ENCODE measurements around the gene TDRD12.

The TDRD12 gene

GRCh38 chr19:32789429-32789828 lies 69.9 kb downstream of the TDRD12 start:
- Histone ChIP-seq H3K9ac (no peak overlapping the region), H4K20me1 (ENCODE audit: insufficient read depth) (no peaks in the 10 kb centered on the region), H3K27ac (no peak overlapping the region), H3K4me3 (IDR thresholded peaks at IDR 0.05; ENCODE audit: insufficient read depth, low read depth, low read length) (no peak overlapping the region), H2AFZ (ENCODE audit: low read depth) (no peak overlapping the region), H3K79me2 (ENCODE audit: insufficient read depth, low read depth) (no peaks in the 10 kb centered on the region), H3K4me2 (no peak overlapping the region), H3K27me3 (ENCODE audit: insufficient read depth, low read depth) (no peaks in the 10 kb centered on the region), H3K4me1 (ENCODE audit: low read depth, poor library complexity, severe bottlenecking) (no peaks in the 10 kb centered on the region), H3K36me3 (ENCODE audit: insufficient read depth) (no peaks in the 10 kb centered on the region)
- TF ChIP-seq, protein P1, sequence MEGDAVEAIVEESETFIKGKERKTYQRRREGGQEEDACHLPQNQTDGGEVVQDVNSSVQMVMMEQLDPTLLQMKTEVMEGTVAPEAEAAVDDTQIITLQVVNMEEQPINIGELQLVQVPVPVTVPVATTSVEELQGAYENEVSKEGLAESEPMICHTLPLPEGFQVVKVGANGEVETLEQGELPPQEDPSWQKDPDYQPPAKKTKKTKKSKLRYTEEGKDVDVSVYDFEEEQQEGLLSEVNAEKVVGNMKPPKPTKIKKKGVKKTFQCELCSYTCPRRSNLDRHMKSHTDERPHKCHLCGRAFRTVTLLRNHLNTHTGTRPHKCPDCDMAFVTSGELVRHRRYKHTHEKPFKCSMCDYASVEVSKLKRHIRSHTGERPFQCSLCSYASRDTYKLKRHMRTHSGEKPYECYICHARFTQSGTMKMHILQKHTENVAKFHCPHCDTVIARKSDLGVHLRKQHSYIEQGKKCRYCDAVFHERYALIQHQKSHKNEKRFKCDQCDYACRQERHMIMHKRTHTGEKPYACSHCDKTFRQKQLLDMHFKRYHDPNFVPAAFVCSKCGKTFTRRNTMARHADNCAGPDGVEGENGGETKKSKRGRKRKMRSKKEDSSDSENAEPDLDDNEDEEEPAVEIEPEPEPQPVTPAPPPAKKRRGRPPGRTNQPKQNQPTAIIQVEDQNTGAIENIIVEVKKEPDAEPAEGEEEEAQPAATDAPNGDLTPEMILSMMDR (conservative IDR thresholded peaks at IDR 0.05; ENCODE audit: low read depth, low read length): no peak

DNA sequence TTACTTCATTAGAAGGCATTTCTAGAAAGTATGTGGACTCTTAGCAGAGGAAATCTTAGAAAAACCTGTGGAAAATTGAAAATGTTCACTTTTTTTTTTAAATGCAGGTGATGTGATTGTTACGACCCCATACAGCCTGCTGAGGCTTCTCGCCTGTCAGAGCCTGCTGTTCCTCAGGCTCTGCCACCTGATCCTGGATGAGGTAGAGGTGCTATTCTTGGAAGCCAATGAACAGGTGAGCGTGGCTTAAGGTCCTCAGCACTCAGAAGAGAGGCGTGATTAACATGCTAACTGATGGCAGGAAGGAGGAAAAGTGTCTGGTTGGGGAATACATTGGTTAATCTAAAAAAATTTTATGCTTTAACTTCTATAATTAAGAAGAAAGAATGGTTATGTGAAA lies 78.6 kb downstream of the TDRD12 start:
- Histone ChIP-seq H3K9ac (no peak overlapping the region), H3K4me2 (no peak overlapping the region), H3K36me3 (ENCODE audit: insufficient read depth) (no peaks in the 10 kb centered on the region), H2AFZ (ENCODE audit: low read depth) (no peak overlapping the region), H3K27ac (no peak overlapping the region), H3K27me3 (ENCODE audit: insufficient read depth, low read depth) (no peaks in the 10 kb centered on the region), H3K4me3 (IDR thresholded peaks at IDR 0.05; ENCODE audit: insufficient read depth, low read depth, low read length) (no peak overlapping the region), H4K20me1 (ENCODE audit: insufficient read depth) (no peaks in the 10 kb centered on the region), H3K4me1 (ENCODE audit: low read depth, poor library complexity, severe bottlenecking) (no peaks in the 10 kb centered on the region), H3K79me2 (ENCODE audit: insufficient read depth, low read depth) (no peaks in the 10 kb centered on the region)
- TF ChIP-seq, protein P1 (conservative IDR thresholded peaks at IDR 0.05; ENCODE audit: low read depth, low read length): no peak

DNA sequence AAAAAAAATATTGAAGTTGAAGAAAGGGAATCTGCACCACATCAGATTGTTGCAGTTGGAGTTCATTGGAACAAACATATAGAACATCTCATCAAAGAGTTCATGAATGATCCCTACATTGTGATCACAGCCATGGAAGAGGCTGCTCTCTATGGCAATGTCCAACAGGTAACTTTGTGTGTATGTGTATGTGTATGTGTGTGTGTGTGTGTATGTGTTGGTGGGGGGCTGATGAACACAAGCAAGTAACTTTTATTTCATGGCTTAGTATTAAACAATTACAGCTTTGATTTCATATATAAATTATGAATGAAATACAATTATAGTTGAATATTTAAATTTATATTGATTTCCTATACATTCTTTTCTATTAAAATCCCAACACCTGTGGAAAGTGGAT lies 80.6 kb downstream of the TDRD12 start:
- Histone ChIP-seq H3K4me1 (ENCODE audit: low read depth, poor library complexity, severe bottlenecking) (no peaks in the 10 kb centered on the region), H3K4me3 (IDR thresholded peaks at IDR 0.05; ENCODE audit: insufficient read depth, low read depth, low read length) (no peak overlapping the region), H3K79me2 (ENCODE audit: insufficient read depth, low read depth) (no peaks in the 10 kb centered on the region)

DNA sequence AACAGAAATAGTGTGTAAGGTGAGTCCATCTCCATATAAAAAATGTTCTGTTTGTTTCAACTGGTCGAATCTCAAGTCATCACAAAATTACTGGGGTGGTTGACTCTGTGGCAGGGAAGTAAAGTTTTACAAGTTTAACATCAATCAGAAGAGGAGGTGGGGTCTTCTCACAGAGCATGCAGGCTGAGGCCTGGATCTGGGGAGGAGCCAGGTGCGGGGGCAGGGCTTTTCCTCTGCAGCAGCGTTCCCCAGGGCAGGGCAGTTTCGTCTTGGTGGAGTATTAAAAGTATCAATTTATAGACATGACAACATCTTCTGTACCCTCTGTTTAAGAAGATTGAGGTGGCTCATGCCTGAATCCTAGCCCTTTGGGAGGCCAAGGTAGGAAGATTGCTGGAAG lies 81.2 kb downstream of the TDRD12 start:
- Histone ChIP-seq H3K4me3 (IDR thresholded peaks at IDR 0.05; ENCODE audit: insufficient read depth, low read depth, low read length) (no peak overlapping the region), H3K36me3 (ENCODE audit: insufficient read depth) (no peaks in the 10 kb centered on the region), H3K79me2 (ENCODE audit: insufficient read depth, low read depth) (no peaks in the 10 kb centered on the region), H2AFZ (ENCODE audit: low read depth) (no peak overlapping the region), H3K9ac (no peak overlapping the region), H3K4me1 (ENCODE audit: low read depth, poor library complexity, severe bottlenecking) (no peaks in the 10 kb centered on the region), H4K20me1 (ENCODE audit: insufficient read depth) (no peaks in the 10 kb centered on the region), H3K4me2 (no peak overlapping the region), H3K27ac (no peak overlapping the region), H3K27me3 (ENCODE audit: insufficient read depth, low read depth) (no peaks in the 10 kb centered on the region)
- TF ChIP-seq, protein P1 (conservative IDR thresholded peaks at IDR 0.05; ENCODE audit: low read depth, low read length): no peak

More for the DNA sequence above, 80.6 kb downstream of the TDRD12 start:
- no peaks in the 10 kb centered on the region for H3K36me3 ChIP-seq (ENCODE audit: insufficient read depth)
- TF ChIP-seq, protein P1 (conservative IDR thresholded peaks at IDR 0.05; ENCODE audit: low read depth, low read length): no peak
- H3K27ac ChIP-seq: no peak overlapping the region
- H2AFZ ChIP-seq (ENCODE audit: low read depth): no peak overlapping the region
- H4K20me1 ChIP-seq (ENCODE audit: insufficient read depth): no peaks in the 10 kb centered on the region
- no peak overlapping the region for H3K9ac ChIP-seq
- no peaks in the 10 kb centered on the region for H3K27me3 ChIP-seq (ENCODE audit: insufficient read depth, low read depth)
- H3K4me2 ChIP-seq: no peak overlapping the region
